Stromal cell of bone marrow (primary cell): ENCODE data around the gene VRK1.
"Not testable (repeated sequence)": the region's sequence is repeated elsewhere in the genome, so short reads cannot be mapped to it uniquely, and the experiment has no call there.

ENCODE experiments used
- DNase-seq: peaks from one replicate; pipeline ENCODE4 v3.0.0-alpha.2; 2012; ENCODE audit warnings: low read depth

Gene VRK1

DNA sequence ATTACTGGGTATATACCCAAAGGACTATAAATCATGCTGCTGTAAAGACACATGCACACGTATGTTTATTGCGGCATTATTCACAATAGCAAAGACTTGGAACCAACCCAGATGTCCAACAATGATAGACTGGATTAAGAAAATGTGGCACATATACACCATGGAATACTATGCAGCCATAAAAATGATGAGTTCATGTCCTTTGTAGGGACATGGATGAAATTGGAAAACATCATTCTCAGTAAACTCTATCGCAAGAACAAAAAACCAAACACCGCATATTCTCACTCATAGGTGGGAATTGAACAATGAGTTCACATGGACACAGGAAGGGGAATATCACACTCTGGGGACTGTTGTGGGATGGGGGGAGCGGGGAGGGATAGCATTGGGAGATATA lies 86.8 kb downstream of the VRK1 start:
- DNase-seq: not testable (repeated sequence)

GRCh38 chr14:96888158-96888557 lies 91.0 kb downstream of the VRK1 start:
- DNase-seq: no peak

GRCh38 chr14:96888593-96888992 lies 91.4 kb downstream of the VRK1 start:
- DNase-seq: no peak

DNA sequence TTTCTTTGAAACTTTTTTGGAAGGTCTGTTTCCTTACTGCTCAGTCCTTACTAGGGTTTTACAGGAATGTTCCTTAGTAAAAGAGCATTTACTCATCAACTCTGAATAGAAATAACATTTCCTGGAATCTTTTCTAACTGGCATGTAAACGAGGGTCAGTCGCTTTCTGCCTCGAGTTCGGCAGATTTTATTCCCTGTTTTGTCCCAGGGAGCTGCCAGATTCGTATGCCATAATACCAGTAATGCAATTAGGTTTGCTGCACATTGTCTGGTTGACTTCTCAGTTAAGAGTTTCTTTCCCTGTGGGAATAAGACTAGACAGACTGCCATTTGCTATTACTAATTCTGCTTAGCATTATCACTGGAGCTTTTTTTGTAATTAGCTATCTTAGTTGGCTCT lies 91.9 kb downstream of the VRK1 start:
- no peak for DNase-seq

GRCh38 chr14:96893966-96894622 lies 96.9 kb downstream of the VRK1 start:
- no peak for DNase-seq

- no peak for DNase-seq
These were observed 97.8 kb downstream of the VRK1 start for GRCh38 chr14:96894966-96895365.

GRCh38 chr14:96895658-96896271 lies 98.6 kb downstream of the VRK1 start:
- DNase-seq: no peak

DNA sequence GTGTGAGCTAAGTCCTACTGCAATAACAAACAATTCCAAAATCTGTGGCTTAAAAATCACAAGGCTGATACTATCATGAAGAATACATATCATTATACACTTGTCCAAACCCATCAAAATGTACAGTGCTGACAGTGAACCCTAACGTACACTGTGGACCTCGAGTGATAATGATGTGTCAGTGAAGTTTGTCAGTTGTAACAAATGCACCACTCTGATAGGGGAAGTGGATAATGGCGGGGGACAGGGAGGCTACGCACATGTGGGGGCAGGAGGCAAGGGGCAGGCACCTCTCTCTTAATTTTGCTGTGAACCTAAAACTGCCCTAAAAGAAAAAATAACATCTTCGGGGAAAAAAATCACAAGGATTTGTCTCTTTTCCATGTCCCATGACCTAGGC lies 100.0 kb downstream of the VRK1 start:
- no peak for DNase-seq

GRCh38 chr14:96901227-96901626 lies 104.0 kb downstream of the VRK1 start:
- DNase-seq: no peak

DNA sequence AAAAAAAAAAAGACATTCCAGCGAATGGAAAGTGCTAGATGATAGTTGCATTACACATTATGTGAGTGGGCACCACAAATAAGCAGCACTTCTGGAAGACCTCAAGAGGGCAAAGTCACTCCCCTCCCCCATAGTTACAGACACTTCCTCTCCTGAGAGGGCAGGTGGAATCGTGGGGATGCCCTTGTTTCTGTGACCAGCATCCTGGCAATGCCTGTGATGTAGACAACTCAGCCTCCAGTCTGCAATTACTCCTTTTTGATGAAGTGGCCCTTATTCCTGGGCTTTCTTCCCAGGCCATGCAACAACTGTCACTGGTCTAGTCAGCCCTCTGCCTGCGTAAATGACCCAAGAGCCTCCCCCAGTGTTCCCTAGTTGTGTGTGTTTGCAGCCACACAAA lies 104.8 kb downstream of the VRK1 start:
- DNase-seq: no peak

DNA sequence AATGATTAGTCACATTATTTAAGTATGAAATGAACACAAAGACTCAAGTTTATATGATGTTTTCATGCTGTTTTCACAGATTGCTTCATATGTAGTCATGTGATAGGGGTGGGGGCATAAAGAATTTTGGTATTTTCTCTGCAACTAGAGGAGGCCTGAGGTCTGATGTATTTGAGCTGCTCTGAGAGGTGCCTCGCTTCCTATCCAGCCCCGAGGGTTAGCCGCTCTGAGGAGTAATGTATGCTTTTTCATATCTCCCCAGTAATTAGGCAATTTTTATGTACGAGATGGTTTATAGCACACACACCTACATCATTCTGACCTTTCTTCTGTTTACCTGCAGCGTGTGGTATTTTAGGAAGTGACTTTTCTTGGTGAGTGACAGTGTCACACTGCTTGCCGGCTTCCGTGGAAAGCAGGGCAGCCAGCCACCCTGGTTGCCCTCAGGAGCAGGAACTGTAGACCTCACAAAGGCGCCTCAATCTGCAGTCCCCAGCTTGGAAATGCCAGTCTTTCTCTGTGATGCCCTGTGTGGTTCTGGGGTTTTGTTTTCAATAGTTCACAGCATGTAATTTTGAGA lies 106.4 kb downstream of the VRK1 start:
- DNase-seq: no peak

DNA sequence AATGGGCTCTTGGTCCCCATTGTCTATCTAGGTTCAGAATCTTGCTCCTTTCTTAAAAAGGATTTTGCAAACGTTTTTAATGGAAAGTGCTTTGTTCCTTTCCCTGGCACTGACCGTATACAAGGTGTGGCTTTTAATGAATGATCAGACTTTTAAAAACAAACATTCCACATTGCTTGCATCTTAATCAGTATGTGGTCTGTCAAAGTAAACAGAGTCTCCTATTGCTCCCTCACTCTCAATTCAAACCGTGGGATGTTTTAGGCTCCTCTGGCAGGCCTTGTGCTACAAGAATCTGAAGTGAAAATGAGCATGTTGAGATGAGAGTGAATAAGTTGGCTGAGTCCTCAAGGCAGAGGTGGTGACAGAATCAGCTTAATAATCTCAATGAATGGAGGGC lies 107.0 kb downstream of the VRK1 start:
- DNase-seq: no peak

DNA sequence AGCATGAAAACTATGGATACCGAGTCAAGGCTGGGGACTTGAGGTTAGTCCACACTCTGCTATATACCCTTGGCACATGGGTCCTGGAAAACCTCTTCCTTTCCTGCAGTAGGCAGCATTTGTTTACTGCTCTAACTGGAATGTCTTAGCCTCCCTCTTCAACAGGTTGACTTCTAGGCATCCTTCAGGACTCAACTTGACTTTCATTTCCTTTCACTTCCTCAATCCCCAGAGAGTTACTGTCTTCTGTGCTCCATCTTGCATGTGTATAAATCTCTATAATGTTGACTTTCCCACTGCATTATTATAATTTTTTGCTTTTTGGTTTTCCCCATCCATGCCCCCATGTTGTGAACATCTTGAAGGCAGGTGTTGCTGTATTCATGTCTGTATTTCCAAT lies 107.9 kb downstream of the VRK1 start:
- no peak for DNase-seq

GRCh38 chr14:96905825-96906224 lies 108.6 kb downstream of the VRK1 start:
- peak; percentile 5 for DNase-seq

- DNase-seq: no peak
These were observed 109.3 kb downstream of the VRK1 start for GRCh38 chr14:96906434-96906833.

- no peak for DNase-seq
These were observed 112.7 kb downstream of the VRK1 start for GRCh38 chr14:96909841-96910364.

- no peak for DNase-seq
These were observed 114.4 kb downstream of the VRK1 start for GRCh38 chr14:96911499-96912149.

GRCh38 chr14:96914571-96915128 lies 117.5 kb downstream of the VRK1 start:
- DNase-seq: no peak

- no peak for DNase-seq
These were observed 118.3 kb downstream of the VRK1 start for GRCh38 chr14:96915478-96915877.

DNA sequence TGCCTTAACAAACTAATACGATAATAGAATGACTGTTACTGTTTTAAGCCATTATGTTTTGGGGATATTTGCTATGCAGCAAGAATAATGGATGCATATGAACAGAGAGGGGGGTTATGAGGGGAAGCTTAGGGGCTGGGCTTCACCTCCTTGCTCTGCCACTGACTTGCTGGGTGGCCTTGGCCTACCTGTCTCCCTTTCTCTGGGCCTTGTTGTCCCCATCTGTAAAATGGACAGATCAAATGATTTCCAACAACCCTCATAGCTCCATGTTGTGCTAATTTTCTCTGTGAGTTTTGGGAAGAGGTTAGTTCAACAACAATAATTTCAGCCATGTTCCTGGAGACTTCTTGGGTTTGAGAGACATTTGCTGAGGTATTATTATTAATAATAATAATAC lies 119.6 kb downstream of the VRK1 start:
- no peak for DNase-seq

DNA sequence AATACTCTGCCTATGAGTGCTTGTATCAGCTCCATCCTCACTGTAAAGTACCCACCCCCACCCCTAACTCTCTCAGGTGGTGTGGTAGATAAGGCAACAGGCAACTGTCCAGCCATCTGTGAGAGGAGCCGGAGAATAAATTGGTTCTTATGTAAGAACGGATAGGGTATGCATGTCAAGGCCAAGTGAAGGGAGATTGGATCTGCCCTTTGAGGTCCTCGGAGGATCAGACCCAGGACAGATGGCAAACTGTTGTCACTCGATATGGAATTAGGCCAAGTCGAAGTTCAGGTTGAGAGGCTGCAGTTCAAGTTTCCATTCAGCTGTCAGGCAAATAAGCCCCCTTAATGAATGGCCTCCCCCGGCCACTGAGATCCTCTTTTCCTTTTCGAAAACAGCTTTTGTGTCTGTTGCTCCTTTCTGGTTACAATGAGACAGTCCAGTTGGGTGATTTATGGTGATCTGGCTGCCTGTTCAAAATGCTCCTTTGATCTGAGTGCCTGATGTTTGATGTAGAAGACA lies 120.3 kb downstream of the VRK1 start:
- DNase-seq: no peak

GRCh38 chr14:96920023-96920422 lies 122.8 kb downstream of the VRK1 start:
- DNase-seq: no peak
